K562 (cell line): ENCODE data around the gene OSGEP. TPM values are rescaled to one million over a fixed set of nuclear protein-coding genes. Genes with fewer than 3 reads are reported as not detected.
A peak's percentile ranks its signal among the peaks of the same experiment; 100 is the strongest.

ENCODE experiments used
- ATAC-seq: fragments of 200-7000 bp; cut with Tn5 transposase; 3 replicates; pipeline ENCODE4 v1.9.1; 2020; ENCODE audit warnings: moderate library complexity
- BruUV-seq: library from RNA; stranded (reverse); fragments of 400-500 nt; replicated peaks from 2 replicates; lab custom pipeline; 2021; lab: Mats Ljungman, UMichigan
- CTCF ChIA-PET: fragments of 300-600 bp; formaldehyde crosslinking; extraction: SDS; loops from one replicate; lab custom pipeline; 2021; ENCODE audit warnings: low intra/inter-chr PET ratio; lab: Yijun Ruan, JAX
- POLR2A ChIA-PET: fragments of 300-600, 350-650 bp; sonication (Branson Sonifier 250); formaldehyde crosslinking; extraction: SDS; loops from one replicate; lab custom pipeline; 2021; ENCODE audit warnings: antibody characterized with exemption, inconsistent platforms; lab: Yijun Ruan, JAX
- DNase-seq, 4 experiments: peaks; one replicate each; pipeline versions ENCODE4 v3.0.0 to v3.0.0-alpha.2; 2011 to 2018; ENCODE audit warnings: low spot score in 3 of 4, mixed read lengths in 3 of 4; ENCODE audit errors: extremely low read depth in 1 of 4
- FAIRE-seq: peaks from 2 replicates; lab custom pipeline; 2011; peaks lifted over from hg19 to GRCh38; lab: Jason Lieb, UNC
- H2AFZ ChIP-seq: 2 replicates; pipeline ENCODE4 v1.6.0; 2011; ENCODE audit warnings: low read depth, low read length, control low read depth, inconsistent platforms
- H3K27ac ChIP-seq: fragments of 200-600 bp; 3 replicates; pipeline ENCODE4 v1.8.0; 2011; ENCODE audit warnings: low read depth, mild to moderate bottlenecking, control low read depth, inconsistent platforms, low read length, moderate library complexity, mixed read lengths; ENCODE audit errors: extremely low read depth
- H3K27me3 ChIP-seq, 2 experiments: fragments of 300-600 bp in 1 of 2; 2 replicates in 1 of 2; 3 replicates in 1 of 2; pipeline versions ENCODE4 v1.6.0 to v1.8.0; 2011; ENCODE audit warnings: inconsistent platforms in 2 of 2, low read length in 2 of 2, mild to moderate bottlenecking in 1 of 2, mixed read lengths in 1 of 2, moderate library complexity in 1 of 2; ENCODE audit not compliant: control insufficient read depth in 2 of 2, insufficient read depth in 2 of 2
- H3K36me3 ChIP-seq: fragments of 300-600 bp; 3 replicates; pipeline ENCODE4 v1.8.0; 2011; ENCODE audit warnings: mild to moderate bottlenecking, low read length, inconsistent platforms; ENCODE audit not compliant: control insufficient read depth, insufficient read depth
- H3K4me1 ChIP-seq, 2 experiments: fragments of 200-600 bp in 1 of 2; replicated peaks in 1 of 2; 2 replicates in 1 of 2; 3 replicates in 1 of 2; pipeline versions ENCODE4 v1.5.1 to v1.8.0; 2011; ENCODE audit warnings: inconsistent platforms in 2 of 2, low read length in 2 of 2, mild to moderate bottlenecking in 1 of 2, mixed read lengths in 1 of 2, moderate library complexity in 1 of 2; ENCODE audit not compliant: control insufficient read depth in 2 of 2, insufficient read depth in 2 of 2
- H3K4me2 ChIP-seq: 2 replicates; pipeline ENCODE4 v1.6.1; 2011; ENCODE audit warnings: low read length, control low read depth, inconsistent platforms, mixed read lengths; ENCODE audit not compliant: insufficient read depth
- H3K4me3 ChIP-seq: fragments of 200-600 bp; sonication (generic), shearing (Covaris generic); 2 replicates; pipeline ENCODE4 v1.5.1; 2016; ENCODE audit warnings: control low read depth, inconsistent platforms
- H3K79me2 ChIP-seq: fragments of 200-600 bp; 3 replicates; pipeline ENCODE4 v1.8.0; 2011; ENCODE audit warnings: low read length, inconsistent platforms; ENCODE audit not compliant: control insufficient read depth, insufficient read depth
- H3K9ac ChIP-seq, 2 experiments: 2 replicates each; pipeline versions ENCODE4 v1.6.0 to v1.6.1; 2011; ENCODE audit warnings: low read depth in 2 of 2, low read length in 2 of 2, control low read depth in 1 of 2, inconsistent platforms in 1 of 2, mild to moderate bottlenecking in 1 of 2, mixed read lengths in 1 of 2; ENCODE audit not compliant: insufficient read depth in 1 of 2
- H3K9me1 ChIP-seq: one replicate; pipeline ENCODE4 v1.6.0; 2011; ENCODE audit warnings: inconsistent platforms, mild to moderate bottlenecking, low read length, moderate library complexity; ENCODE audit not compliant: control insufficient read depth, insufficient read depth
- H3K9me3 ChIP-seq: replicated peaks from 2 replicates; pipeline ENCODE4 v1.5.1; 2011; ENCODE audit warnings: low read depth, low read length, inconsistent platforms; ENCODE audit not compliant: control insufficient read depth, insufficient read depth
- H4K20me1 ChIP-seq: replicated peaks from 2 replicates; pipeline ENCODE4 v1.6.1; 2011; ENCODE audit warnings: low read length, inconsistent platforms, mixed read lengths; ENCODE audit not compliant: control insufficient read depth, insufficient read depth
- CBFA2T2 ChIP-seq: fragments of 450-650 bp; conservative IDR thresholded peaks from 2 replicates; pipeline ENCODE4 v1.6.1; 2017; ENCODE audit warnings: mild to moderate bottlenecking
- ESRRB ChIP-seq: fragments of 250-450 bp; sonication (Bioruptor Pico); IDR thresholded peaks from 2 replicates; pipeline ENCODE4 v1.5.0; 2020; ENCODE audit warnings: mild to moderate bottlenecking, moderate library complexity, borderline replicate concordance
- ETS2 ChIP-seq: IDR thresholded peaks from 2 replicates; pipeline ENCODE4 v1.6.1; 2016; ENCODE audit warnings: borderline replicate concordance, missing genetic modification characterization, mild to moderate bottlenecking, moderate library complexity, missing compliant biosample characterization; ENCODE audit not compliant: poor library complexity, severe bottlenecking
- KLF1 ChIP-seq: fragments of 450-650 bp; IDR thresholded peaks from 2 replicates; pipeline ENCODE4 v1.6.1; 2016; ENCODE audit warnings: missing genetic modification characterization, missing compliant biosample characterization
- KLF6 ChIP-seq: fragments of 250-450 bp; sonication (Bioruptor Pico); IDR thresholded peaks from 2 replicates; pipeline ENCODE4 v1.4.0; 2020; ENCODE audit warnings: mild to moderate bottlenecking, moderate library complexity, borderline replicate concordance
- NR1H2 ChIP-seq: sonication (generic); formaldehyde crosslinking; IDR thresholded peaks from 2 replicates; pipeline ENCODE4 v1.4.0; 2020; ENCODE audit warnings: mild to moderate bottlenecking, missing genetic modification reagents
- PHB ChIP-seq: fragments of 250-450 bp; sonication (Bioruptor Pico); IDR thresholded peaks from 2 replicates; pipeline ENCODE4 v1.5.0; 2021
- PTBP1 ChIP-seq: fragments of 200-400 bp; formaldehyde crosslinking; IDR thresholded peaks from 2 replicates; pipeline ENCODE4 v1.6.1; 2017; ENCODE audit warnings: low read depth, low read length
- SMARCE1 ChIP-seq: fragments of 450-650 bp; IDR thresholded peaks from 2 replicates; pipeline ENCODE4 v1.7.1; 2016; ENCODE audit warnings: mild to moderate bottlenecking
- TAF7 ChIP-seq: fragments of 450-650 bp; IDR thresholded peaks from 2 replicates; pipeline ENCODE4 v1.6.1; 2016; ENCODE audit warnings: missing genetic modification characterization, missing compliant biosample characterization
- TEAD4 ChIP-seq, 2 experiments: sonication (generic) in 1 of 2; formaldehyde crosslinking in 1 of 2; IDR thresholded peaks; 2 replicates each; pipeline versions ENCODE4 v1.6.1 to v1.8.0; 2012 to 2022; ENCODE audit warnings: borderline replicate concordance in 1 of 2, inconsistent platforms in 1 of 2, low read length in 1 of 2, mild to moderate bottlenecking in 1 of 2, missing genetic modification reagents in 1 of 2
- ZNF124 ChIP-seq: sonication (generic); formaldehyde crosslinking; IDR thresholded peaks from 2 replicates; pipeline ENCODE4 v1.8.1; 2022; ENCODE audit warnings: missing genetic modification reagents
- WGBS: fragments of 100-300 bp; shearing (Covaris generic); methylation state at CpG from one replicate; pipeline ENCODE4 v1.1.6; 2016; ENCODE audit warnings: low coverage, mixed read lengths; ENCODE audit not compliant: insufficient coverage; ENCODE audit errors: missing lambda C conversion rate; 5-methylcytosine and 5-hydroxymethylcytosine counted together
- in situ Hi-C: fragments of 300-500 bp; cut with MboI; formaldehyde crosslinking; loops from 4 replicates; pipeline ENCODE4 v1.15.0; 2018; ENCODE audit warnings: inconsistent platforms, mixed read lengths
- intact Hi-C: fragments of 100-400 bp; cut with micrococcal nuclease; formaldehyde crosslinking; loops from 2 replicates; pipeline ENCODE4 v1.14.2; 2022
- polyA plus RNA-seq, 8 experiments: library from polyadenylated mRNA; depleted of rRNA in 4 of 8; stranded (reverse) in 5 of 8; unstranded in 3 of 8; fragments of >200 nt; fragmentation: Nextera tagmentation in 2 of 8; fragmentation: Illumina TruSeq in 1 of 8; extraction: Ambion mirVana in 2 of 8; extraction: Trizol in 1 of 8; gene quantifications; 2 replicates each; pipeline versions ENCODE4 v1.2.1 to v1.2.3, GENCODE V29; 2011 to 2014; ENCODE audit warnings: inconsistent platforms in 1 of 8, missing spikeins in 1 of 8
- total RNA-seq, 7 experiments: library from RNA; depleted of rRNA in 6 of 7; stranded (reverse); fragments of >200 nt in 6 of 7; fragmentation: Illumina TruSeq in 2 of 7; extraction: Trizol in 2 of 7; gene quantifications; 2 replicates each; pipeline versions ENCODE4 v1.2.1 to v1.2.3, GENCODE V29; 2011 to 2021; ENCODE audit warnings: low replicate concordance in 1 of 7
- TF ChIP-seq, protein P1 (sequence below): fragments of 250-450 bp; sonication (Bioruptor Pico); IDR thresholded peaks from 2 replicates; pipeline ENCODE4 v1.5.0; 2020; ENCODE audit warnings: mild to moderate bottlenecking, borderline replicate concordance
- TF ChIP-seq, protein P2 (sequence below): fragments of 250-450 bp; sonication (Bioruptor Pico); IDR thresholded peaks from 2 replicates; pipeline ENCODE4 v1.8.0; 2021; ENCODE audit warnings: mild to moderate bottlenecking, moderate library complexity

OSGEP gene
- total and polyA plus RNA-seq, 9 of the 15 experiments (the other 6 are each of a cell fraction or from before 2014, with no cell fraction given), result 32.1 to 59.2 (median 44.1) TPM

GRCh38 chr14:20477211-20477876 is 22.7 kb upstream of the OSGEP start (continued):
- TF ChIP-seq, protein P1, sequence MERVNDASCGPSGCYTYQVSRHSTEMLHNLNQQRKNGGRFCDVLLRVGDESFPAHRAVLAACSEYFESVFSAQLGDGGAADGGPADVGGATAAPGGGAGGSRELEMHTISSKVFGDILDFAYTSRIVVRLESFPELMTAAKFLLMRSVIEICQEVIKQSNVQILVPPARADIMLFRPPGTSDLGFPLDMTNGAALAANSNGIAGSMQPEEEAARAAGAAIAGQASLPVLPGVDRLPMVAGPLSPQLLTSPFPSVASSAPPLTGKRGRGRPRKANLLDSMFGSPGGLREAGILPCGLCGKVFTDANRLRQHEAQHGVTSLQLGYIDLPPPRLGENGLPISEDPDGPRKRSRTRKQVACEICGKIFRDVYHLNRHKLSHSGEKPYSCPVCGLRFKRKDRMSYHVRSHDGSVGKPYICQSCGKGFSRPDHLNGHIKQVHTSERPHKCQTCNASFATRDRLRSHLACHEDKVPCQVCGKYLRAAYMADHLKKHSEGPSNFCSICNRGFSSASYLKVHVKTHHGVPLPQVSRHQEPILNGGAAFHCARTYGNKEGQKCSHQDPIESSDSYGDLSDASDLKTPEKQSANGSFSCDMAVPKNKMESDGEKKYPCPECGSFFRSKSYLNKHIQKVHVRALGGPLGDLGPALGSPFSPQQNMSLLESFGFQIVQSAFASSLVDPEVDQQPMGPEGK (CRISPR knock-in tag), result no peak
- TF ChIP-seq TAF7 (tag) (no peak), SMARCE1 (peak; percentile 69; the same call in 1 of the 2 replicates), ZNF124 (CRISPR knock-in tag) (no peak), PTBP1 (no peak), KLF6 (CRISPR knock-in tag) (no peak), NR1H2 (CRISPR knock-in tag) (no peak)
- TF ChIP-seq, all 486 proteins: peak for 64

- Histone ChIP-seq H3K27me3 (no peaks in the 10 kb centered on the region), H2AFZ (no peak overlapping the region), H3K4me1 (peaks cover 13 to 44% of the 10 kb centered on the region in 2 experiments; a peak in 4 of 5 replicates), H3K79me2 (peaks cover 20% of the 10 kb centered on the region), H3K4me2 (peak overlapping the region; percentile 27), H3K9me3 (no peaks in the 10 kb centered on the region), H3K9me1 (no peaks in the 10 kb centered on the region), H3K36me3 (peaks cover 71% of the 10 kb centered on the region), H3K9ac (no peak overlapping the region), H4K20me1 (peaks cover 5% of the 10 kb centered on the region; the same call in 1 of the 2 replicates), H3K27ac (peak overlapping the region; percentile 46; the same call in 1 of the 3 replicates), H3K4me3 (no peak overlapping the region)
- FAIRE-seq (peak; percentile 55), ATAC-seq (no peak; the same call in 1 of the 3 replicates), DNase-seq (no peak)
- CTCF ChIA-PET, result no interaction called here
- WGBS, result 15% methylated on average over 5 of the region's 5 CpGs
- in situ Hi-C loops (no loop called here), intact Hi-C loops (no loop called here)
- BruUV-seq, result no TSS peak
- POLR2A ChIA-PET, result interaction anchor here (0.8 to 3.2 kb wide), 4 partner anchors 10 to 149 kb away, joined by 3 to 13 read pairs (median 4); partner anchors contain the start of gene PIP4P1
- TF ChIP-seq PHB (CRISPR knock-in tag), result no peak
- TF ChIP-seq CBFA2T2, result peak; percentile 41; the same call in 1 of the 2 replicates
- peak; percentile 61; the same call in 1 of the 2 replicates for TF ChIP-seq TEAD4 (IDR thresholded peaks at IDR 0.05; ENCODE audit: low read length)
- no peak for TF ChIP-seq TEAD4 (CRISPR knock-in tag; IDR thresholded peaks at IDR 0.05; ENCODE audit: borderline replicate concordance)
- TF ChIP-seq, protein P2, sequence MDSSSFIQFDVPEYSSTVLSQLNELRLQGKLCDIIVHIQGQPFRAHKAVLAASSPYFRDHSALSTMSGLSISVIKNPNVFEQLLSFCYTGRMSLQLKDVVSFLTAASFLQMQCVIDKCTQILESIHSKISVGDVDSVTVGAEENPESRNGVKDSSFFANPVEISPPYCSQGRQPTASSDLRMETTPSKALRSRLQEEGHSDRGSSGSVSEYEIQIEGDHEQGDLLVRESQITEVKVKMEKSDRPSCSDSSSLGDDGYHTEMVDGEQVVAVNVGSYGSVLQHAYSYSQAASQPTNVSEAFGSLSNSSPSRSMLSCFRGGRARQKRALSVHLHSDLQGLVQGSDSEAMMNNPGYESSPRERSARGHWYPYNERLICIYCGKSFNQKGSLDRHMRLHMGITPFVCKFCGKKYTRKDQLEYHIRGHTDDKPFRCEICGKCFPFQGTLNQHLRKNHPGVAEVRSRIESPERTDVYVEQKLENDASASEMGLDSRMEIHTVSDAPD (CRISPR knock-in tag), result no peak
- TF ChIP-seq KLF1 (tag), result no peak
- TF ChIP-seq TAF7 (tag), result no peak
- TF ChIP-seq ESRRB (CRISPR knock-in tag), result no peak
- TF ChIP-seq ETS2 (tag), result no peak
These were observed 22.2 kb upstream of the OSGEP start for GRCh38 chr14:20476776-20477175.
